ENCODE data around the gene CACNA1A.

Gene CACNA1A

DNA sequence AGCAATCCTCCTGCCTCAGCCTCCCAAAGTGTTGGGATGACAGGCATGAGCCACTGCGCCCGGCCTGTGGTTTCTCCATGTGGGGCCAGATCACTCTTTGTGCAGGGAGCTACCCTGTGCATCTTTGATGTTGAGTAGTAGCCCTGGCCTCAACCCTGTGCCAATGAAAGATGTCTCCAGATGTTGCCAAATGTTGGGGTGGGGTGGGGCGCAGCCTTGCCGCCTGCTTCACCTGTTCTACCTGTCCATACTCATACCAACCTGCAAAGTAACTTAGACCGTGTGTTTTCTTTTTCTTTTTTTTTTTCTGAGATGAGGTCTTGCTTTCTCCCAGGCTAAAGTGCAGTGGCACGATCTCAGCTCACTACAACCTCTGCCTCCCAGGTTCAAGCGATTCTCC lies 335.1 kb downstream of the CACNA1A start:
- TF ChIP-seq, protein P1, sequence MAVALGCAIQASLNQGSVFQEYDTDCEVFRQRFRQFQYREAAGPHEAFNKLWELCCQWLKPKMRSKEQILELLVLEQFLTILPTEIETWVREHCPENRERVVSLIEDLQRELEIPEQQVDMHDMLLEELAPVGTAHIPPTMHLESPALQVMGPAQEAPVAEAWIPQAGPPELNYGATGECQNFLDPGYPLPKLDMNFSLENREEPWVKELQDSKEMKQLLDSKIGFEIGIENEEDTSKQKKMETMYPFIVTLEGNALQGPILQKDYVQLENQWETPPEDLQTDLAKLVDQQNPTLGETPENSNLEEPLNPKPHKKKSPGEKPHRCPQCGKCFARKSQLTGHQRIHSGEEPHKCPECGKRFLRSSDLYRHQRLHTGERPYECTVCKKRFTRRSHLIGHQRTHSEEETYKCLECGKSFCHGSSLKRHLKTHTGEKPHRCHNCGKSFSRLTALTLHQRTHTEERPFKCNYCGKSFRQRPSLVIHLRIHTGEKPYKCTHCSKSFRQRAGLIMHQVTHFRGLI (tag by site-specific recombination; IDR thresholded peaks at IDR 0.05): no peak
- TF ChIP-seq ZNF132 (tag by site-specific recombination; IDR thresholded peaks at IDR 0.05; ENCODE audit: borderline replicate concordance): no peak
- TF ChIP-seq BCL11A (tag by site-specific recombination; IDR thresholded peaks at IDR 0.05; ENCODE audit: low read depth): no peak
- no peak for TF ChIP-seq ZNF239 (tag by site-specific recombination; IDR thresholded peaks at IDR 0.05)
- TF ChIP-seq ZNF211 (tag by site-specific recombination; IDR thresholded peaks at IDR 0.05; ENCODE audit: low read depth): no peak
- TF ChIP-seq KLF16 (tag by site-specific recombination; IDR thresholded peaks at IDR 0.05): no peak
- TF ChIP-seq HOXD13 (CRISPR knock-in tag; IDR thresholded peaks at IDR 0.05; ENCODE audit: borderline replicate concordance): no peak
- TF ChIP-seq MZF1 (tag by site-specific recombination; IDR thresholded peaks at IDR 0.05; ENCODE audit: borderline replicate concordance): no peak
- TF ChIP-seq PRDM2 (tag by site-specific recombination; IDR thresholded peaks at IDR 0.05; ENCODE audit: borderline replicate concordance): no peak
- TF ChIP-seq ZSCAN18 (tag by site-specific recombination; IDR thresholded peaks at IDR 0.05): no peak
- no peak for TF ChIP-seq ZNF548 (tag by site-specific recombination; IDR thresholded peaks at IDR 0.05)
- TF ChIP-seq KLF9 (tag by site-specific recombination; IDR thresholded peaks at IDR 0.05; ENCODE audit: low read depth): no peak
- TF ChIP-seq, protein P2, sequence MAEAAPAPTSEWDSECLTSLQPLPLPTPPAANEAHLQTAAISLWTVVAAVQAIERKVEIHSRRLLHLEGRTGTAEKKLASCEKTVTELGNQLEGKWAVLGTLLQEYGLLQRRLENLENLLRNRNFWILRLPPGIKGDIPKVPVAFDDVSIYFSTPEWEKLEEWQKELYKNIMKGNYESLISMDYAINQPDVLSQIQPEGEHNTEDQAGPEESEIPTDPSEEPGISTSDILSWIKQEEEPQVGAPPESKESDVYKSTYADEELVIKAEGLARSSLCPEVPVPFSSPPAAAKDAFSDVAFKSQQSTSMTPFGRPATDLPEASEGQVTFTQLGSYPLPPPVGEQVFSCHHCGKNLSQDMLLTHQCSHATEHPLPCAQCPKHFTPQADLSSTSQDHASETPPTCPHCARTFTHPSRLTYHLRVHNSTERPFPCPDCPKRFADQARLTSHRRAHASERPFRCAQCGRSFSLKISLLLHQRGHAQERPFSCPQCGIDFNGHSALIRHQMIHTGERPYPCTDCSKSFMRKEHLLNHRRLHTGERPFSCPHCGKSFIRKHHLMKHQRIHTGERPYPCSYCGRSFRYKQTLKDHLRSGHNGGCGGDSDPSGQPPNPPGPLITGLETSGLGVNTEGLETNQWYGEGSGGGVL (tag by site-specific recombination; IDR thresholded peaks at IDR 0.05): no peak
- H3K4me3 ChIP-seq (ENCODE audit: low read depth, low read length): no peak overlapping the region
- no peaks in the 10 kb centered on the region for H3K9me3 ChIP-seq (ENCODE audit: control insufficient read depth, insufficient read depth, low read depth, low read length)
- no peaks in the 10 kb centered on the region for H3K36me3 ChIP-seq (ENCODE audit: control insufficient read depth in 2 of 2, insufficient read depth in 1 of 2, low read length in 2 of 2)
- no peak overlapping the region for H3K27ac ChIP-seq (ENCODE audit: extremely low read depth, low read depth, low read length)
- CTCF ChIA-PET: interaction anchor here (1.1 to 2.6 kb wide), 2 partner anchors 12 to 25 kb away, joined by 3 to 11 read pairs; no protein-coding TSS in a partner anchor
- POLR2A ChIA-PET: interaction anchor here (5.2 kb wide), 1 partner anchor 19 kb away, joined by 63 read pairs; no protein-coding TSS in a partner anchor
- H3K4me1 ChIP-seq (ENCODE audit: control insufficient read depth, insufficient read depth, low read length): peaks cover 10% of the 10 kb centered on the region

- Histone ChIP-seq H3K27ac (ENCODE audit: extremely low read depth, low read depth, low read length) (no peak overlapping the region), H3K36me3 (ENCODE audit: control insufficient read depth in 2 of 2, insufficient read depth in 1 of 2, low read length in 2 of 2) (no peaks in the 10 kb centered on the region), H3K4me3 (ENCODE audit: low read depth, low read length) (no peak overlapping the region), H3K9me3 (ENCODE audit: control insufficient read depth, insufficient read depth, low read depth, low read length) (no peaks in the 10 kb centered on the region), H3K4me1 (ENCODE audit: control insufficient read depth, insufficient read depth, low read length) (peaks cover 13% of the 10 kb centered on the region)
- POLR2A ChIA-PET: interaction anchor here (1.4 to 5.2 kb wide), 3 partner anchors 15 to 19 kb away, joined by 5 to 63 read pairs (median 6); partner anchors contain the start of genes IER2 and STX10
- TF ChIP-seq KLF1 (tag by site-specific recombination; IDR thresholded peaks at IDR 0.05) (peak; percentile 43), ZNF335 (tag by site-specific recombination; conservative IDR thresholded peaks at IDR 0.05) (peak; percentile 57; the same call in 1 of the 2 replicates), ZBTB17 (tag by site-specific recombination; IDR thresholded peaks at IDR 0.05) (0 out of 2 replicates have a peak, but pooled peaks have one; percentile 9), ZNF311 (tag by site-specific recombination; IDR thresholded peaks at IDR 0.05; ENCODE audit: borderline replicate concordance) (no peak), ZNF600 (tag by site-specific recombination; IDR thresholded peaks at IDR 0.05) (0 out of 2 replicates have a peak, but pooled peaks have one; percentile 31), ZBTB20 (tag by site-specific recombination; IDR thresholded peaks at IDR 0.05) (no peak)
- TF ChIP-seq, protein P3, sequence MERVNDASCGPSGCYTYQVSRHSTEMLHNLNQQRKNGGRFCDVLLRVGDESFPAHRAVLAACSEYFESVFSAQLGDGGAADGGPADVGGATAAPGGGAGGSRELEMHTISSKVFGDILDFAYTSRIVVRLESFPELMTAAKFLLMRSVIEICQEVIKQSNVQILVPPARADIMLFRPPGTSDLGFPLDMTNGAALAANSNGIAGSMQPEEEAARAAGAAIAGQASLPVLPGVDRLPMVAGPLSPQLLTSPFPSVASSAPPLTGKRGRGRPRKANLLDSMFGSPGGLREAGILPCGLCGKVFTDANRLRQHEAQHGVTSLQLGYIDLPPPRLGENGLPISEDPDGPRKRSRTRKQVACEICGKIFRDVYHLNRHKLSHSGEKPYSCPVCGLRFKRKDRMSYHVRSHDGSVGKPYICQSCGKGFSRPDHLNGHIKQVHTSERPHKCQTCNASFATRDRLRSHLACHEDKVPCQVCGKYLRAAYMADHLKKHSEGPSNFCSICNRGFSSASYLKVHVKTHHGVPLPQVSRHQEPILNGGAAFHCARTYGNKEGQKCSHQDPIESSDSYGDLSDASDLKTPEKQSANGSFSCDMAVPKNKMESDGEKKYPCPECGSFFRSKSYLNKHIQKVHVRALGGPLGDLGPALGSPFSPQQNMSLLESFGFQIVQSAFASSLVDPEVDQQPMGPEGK (tag by site-specific recombination; IDR thresholded peaks at IDR 0.05): 0 out of 2 replicates have a peak, but pooled peaks have one; percentile 17
- CTCF ChIA-PET: interaction anchor here (0.6 to 2.6 kb wide), 9 partner anchors 11 to 259 kb away, joined by 3 to 11 read pairs (median 3); no protein-coding TSS in a partner anchor
These were observed 336.5 kb downstream of the CACNA1A start for GRCh38 chr19:13169769-13170168.

All from HEK293 (cell line).